ENCODE results near the gene VENTX. TPM values are rescaled to one million over a fixed set of nuclear protein-coding genes. Genes with fewer than 3 reads are reported as not detected.

The VENTX gene
- total and polyA plus RNA-seq, 2 experiments from 2014 or later: not detected

DNA sequence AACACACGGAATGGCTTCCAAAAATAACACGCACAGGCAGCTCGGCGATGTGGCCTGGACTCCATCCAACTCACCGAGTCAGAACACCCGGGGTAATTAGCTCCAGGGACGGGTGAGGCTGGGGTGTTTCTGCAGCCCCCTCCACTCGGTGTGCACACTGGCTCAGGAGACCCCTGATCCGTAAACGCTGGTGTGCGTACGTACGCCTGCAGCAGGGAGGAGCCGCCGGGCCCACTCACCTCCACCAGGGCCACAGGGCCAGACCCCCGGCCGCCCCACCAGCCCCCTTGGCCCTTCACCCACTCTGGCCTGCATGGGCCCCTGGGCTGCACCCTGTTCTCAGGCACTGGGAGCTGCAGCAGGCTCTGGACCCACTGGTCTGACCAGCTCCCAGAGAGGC is 30.0 kb upstream of the VENTX start:
- no peaks in the 10 kb centered on the region for H3K4me1 ChIP-seq (ENCODE audit: insufficient read depth)
- 56% methylated on average over 15 to 17 of the region's 17 CpGs for WGBS, 2 experiments (ENCODE audit: low coverage in 1 of 2, low lambda C conversion rate in 2 of 2, missing lambda C conversion rate in 2 of 2)
- no peaks in the 10 kb centered on the region for H3K36me3 ChIP-seq (ENCODE audit: low read depth)
- H2AFZ ChIP-seq: no peak overlapping the region
- TF ChIP-seq EZH2phosphoT487 (IDR thresholded peaks at IDR 0.05; ENCODE audit: insufficient read depth, low read depth) (no peak), EZH2 (IDR thresholded peaks at IDR 0.05; ENCODE audit: insufficient read depth, poor library complexity, severe bottlenecking) (no peak)
- no peak for DNase-seq
- H3K9ac ChIP-seq: no peak overlapping the region
- no peak overlapping the region for H3K27ac ChIP-seq
- no peak overlapping the region for H3K4me3 ChIP-seq
- no peaks in the 10 kb centered on the region for H3F3A ChIP-seq (ENCODE audit: insufficient read depth)
- no peaks in the 10 kb centered on the region for H3K79me2 ChIP-seq (ENCODE audit: insufficient read depth)
- no peaks in the 10 kb centered on the region for H3K27me3 ChIP-seq (replicated peaks; ENCODE audit: insufficient read depth)
- H4K20me1 ChIP-seq (ENCODE audit: insufficient read depth): no peaks in the 10 kb centered on the region
- in situ Hi-C loops (cut with MboI): no loop called here
- no peaks in the 10 kb centered on the region for H3K9me3 ChIP-seq (ENCODE audit: low read depth)
- no peaks in the 10 kb centered on the region for H3K9me2 ChIP-seq (ENCODE audit: insufficient read depth)
- no peak overlapping the region for H3K4me2 ChIP-seq (ENCODE audit: unreplicated experiment)

- DNase-seq: no peak
- no peak overlapping the region for H2AFZ ChIP-seq
- no peaks in the 10 kb centered on the region for H3K27me3 ChIP-seq (replicated peaks; ENCODE audit: insufficient read depth)
- H3K9me3 ChIP-seq (ENCODE audit: low read depth): no peaks in the 10 kb centered on the region
- no peak for TF ChIP-seq EZH2 (IDR thresholded peaks at IDR 0.05; ENCODE audit: insufficient read depth, poor library complexity, severe bottlenecking)
- TF ChIP-seq EZH2phosphoT487 (IDR thresholded peaks at IDR 0.05; ENCODE audit: insufficient read depth, low read depth): no peak
- no peak overlapping the region for H3K27ac ChIP-seq
- no peaks in the 10 kb centered on the region for H3K4me1 ChIP-seq (ENCODE audit: insufficient read depth)
- no peaks in the 10 kb centered on the region for H3K36me3 ChIP-seq (ENCODE audit: low read depth)
- H3F3A ChIP-seq (ENCODE audit: insufficient read depth): no peaks in the 10 kb centered on the region
- H3K9me2 ChIP-seq (ENCODE audit: insufficient read depth): no peaks in the 10 kb centered on the region
- in situ Hi-C loops (cut with MboI): no loop called here
- no peak overlapping the region for H3K9ac ChIP-seq
- H4K20me1 ChIP-seq (ENCODE audit: insufficient read depth): no peaks in the 10 kb centered on the region
- H3K4me3 ChIP-seq: no peak overlapping the region
- WGBS, 2 experiments (ENCODE audit: low coverage in 1 of 2, low lambda C conversion rate in 2 of 2, missing lambda C conversion rate in 2 of 2): 85 to 88% methylated on average over 11 to 17 of the region's 18 CpGs
- H3K4me2 ChIP-seq (ENCODE audit: unreplicated experiment): no peak overlapping the region
- H3K79me2 ChIP-seq (ENCODE audit: insufficient read depth): no peaks in the 10 kb centered on the region
Measured at GRCh38 chr10:133208466-133208865, 29.2 kb upstream of the VENTX start.

DNA sequence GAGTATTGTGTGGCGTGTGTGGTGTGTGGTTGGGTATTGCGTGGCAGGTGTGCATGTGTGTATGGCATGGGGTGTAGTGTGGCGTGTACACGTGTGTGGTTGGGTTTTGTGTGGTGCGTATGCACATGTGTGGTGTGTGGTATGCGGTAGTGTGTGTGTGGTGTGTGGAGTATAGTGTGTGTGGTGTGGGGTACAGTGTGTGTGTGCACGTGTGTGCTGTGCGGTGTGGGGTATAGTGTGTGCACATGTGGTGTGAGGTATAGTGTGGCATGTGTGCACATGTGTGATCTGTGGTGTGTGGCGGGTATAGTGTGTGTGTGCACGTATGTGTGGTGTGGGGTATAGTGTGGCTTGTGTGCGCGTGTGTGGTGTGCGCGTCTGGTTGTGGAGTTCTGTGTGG is 28.5 kb upstream of the VENTX start:
- Histone ChIP-seq H3K9ac (no peak overlapping the region), H3F3A (ENCODE audit: insufficient read depth) (no peaks in the 10 kb centered on the region), H3K27me3 (replicated peaks; ENCODE audit: insufficient read depth) (no peaks in the 10 kb centered on the region), H3K79me2 (ENCODE audit: insufficient read depth) (no peaks in the 10 kb centered on the region), H3K4me1 (ENCODE audit: insufficient read depth) (no peaks in the 10 kb centered on the region), H4K20me1 (ENCODE audit: insufficient read depth) (no peaks in the 10 kb centered on the region), H3K36me3 (ENCODE audit: low read depth) (no peaks in the 10 kb centered on the region), H3K9me2 (ENCODE audit: insufficient read depth) (no peaks in the 10 kb centered on the region), H2AFZ (no peak overlapping the region), H3K4me3 (no peak overlapping the region), H3K4me2 (ENCODE audit: unreplicated experiment) (no peak overlapping the region), H3K27ac (no peak overlapping the region), H3K9me3 (ENCODE audit: low read depth) (no peaks in the 10 kb centered on the region)
- DNase-seq: no peak
- TF ChIP-seq EZH2 (IDR thresholded peaks at IDR 0.05; ENCODE audit: insufficient read depth, poor library complexity, severe bottlenecking) (no peak), EZH2phosphoT487 (IDR thresholded peaks at IDR 0.05; ENCODE audit: insufficient read depth, low read depth) (no peak)
- in situ Hi-C loops (cut with MboI): no loop called here
- 86 to 90% methylated on average over 14 of the region's 14 CpGs for WGBS, 2 experiments (ENCODE audit: low coverage in 1 of 2, low lambda C conversion rate in 2 of 2, missing lambda C conversion rate in 2 of 2)

- no peaks in the 10 kb centered on the region for H3K9me3 ChIP-seq (ENCODE audit: low read depth)
- H3K79me2 ChIP-seq (ENCODE audit: insufficient read depth): no peaks in the 10 kb centered on the region
- in situ Hi-C loops (cut with MboI): no loop called here
- no peak for DNase-seq
- no peaks in the 10 kb centered on the region for H3K4me1 ChIP-seq (ENCODE audit: insufficient read depth)
- no peak overlapping the region for H3K4me3 ChIP-seq
- no peak overlapping the region for H3K9ac ChIP-seq
- H2AFZ ChIP-seq: no peak overlapping the region
- no peaks in the 10 kb centered on the region for H3K36me3 ChIP-seq (ENCODE audit: low read depth)
- no peaks in the 10 kb centered on the region for H4K20me1 ChIP-seq (ENCODE audit: insufficient read depth)
- H3F3A ChIP-seq (ENCODE audit: insufficient read depth): no peaks in the 10 kb centered on the region
- H3K27me3 ChIP-seq (replicated peaks; ENCODE audit: insufficient read depth): no peaks in the 10 kb centered on the region
- H3K9me2 ChIP-seq (ENCODE audit: insufficient read depth): no peaks in the 10 kb centered on the region
- no peak overlapping the region for H3K27ac ChIP-seq
- WGBS, 2 experiments (ENCODE audit: low coverage in 1 of 2, low lambda C conversion rate in 2 of 2, missing lambda C conversion rate in 2 of 2): 67 to 68% methylated on average over 19 to 20 of the region's 20 CpGs
- H3K4me2 ChIP-seq (ENCODE audit: unreplicated experiment): no peak overlapping the region
- TF ChIP-seq EZH2 (IDR thresholded peaks at IDR 0.05; ENCODE audit: insufficient read depth, poor library complexity, severe bottlenecking) (no peak), EZH2phosphoT487 (IDR thresholded peaks at IDR 0.05; ENCODE audit: insufficient read depth, low read depth) (no peak)
Measured at GRCh38 chr10:133209641-133210040, 28.0 kb upstream of the VENTX start.

Data from GM23248 (cell line).